Stomach (tissue), 4 donors: ENCODE measurements around the gene ATRNL1.

ENCODE experiments used
- EP300 ChIP-seq: sonication (generic); formaldehyde crosslinking; IDR thresholded peaks from one replicate; pipeline ENCODE4 v1.6.1; 2017; ENCODE audit warnings: antibody characterized with exemption
- POLR2AphosphoS5 ChIP-seq, 3 donors: sonication (generic); formaldehyde crosslinking; IDR thresholded peaks; one replicate each; pipeline ENCODE4 v1.6.1; 2016; ENCODE audit warnings: antibody characterized with exemption in 3 of 3

DNA sequence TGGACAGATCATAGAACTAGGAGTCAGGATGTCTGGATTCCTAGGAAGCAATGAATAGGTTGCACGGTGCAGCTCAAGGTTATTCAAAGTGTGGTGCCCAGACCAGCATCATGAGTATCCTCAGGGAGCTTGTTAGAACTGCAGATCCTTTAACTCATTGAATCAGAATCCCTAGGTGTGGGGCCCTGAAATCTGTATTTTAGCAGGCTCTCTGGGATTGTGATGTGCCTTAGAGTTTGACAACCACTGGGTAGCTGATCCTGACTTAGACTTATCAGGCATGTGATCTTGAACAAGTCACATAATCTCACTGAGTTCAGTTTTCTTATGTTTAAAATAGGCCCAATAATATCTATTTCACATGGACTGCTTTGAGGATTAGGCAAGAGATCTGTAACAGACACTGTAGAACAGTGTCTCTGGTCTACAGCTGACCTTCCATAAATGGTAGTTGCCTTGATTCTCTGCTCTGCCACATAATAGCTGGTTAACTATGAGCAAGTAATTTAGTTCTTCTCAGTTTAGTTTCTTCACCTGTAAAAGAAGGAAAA lies 46.4 kb upstream of the ATRNL1 start:
- TF ChIP-seq EP300 (no peak), POLR2AphosphoS5 (IDR thresholded peaks at IDR 0.05) (no peak)
